IMR-90 (cell line): Measurements from ENCODE around the gene ABAT. TPM values are rescaled to one million over a fixed set of nuclear protein-coding genes. Genes with fewer than 3 reads are reported as not detected.

Experiments used
- ATAC-seq: fragments of 200-7000 bp; cut with Tn5 transposase; 2 replicates; pipeline ENCODE4 v1.9.1; 2020; ENCODE audit warnings: low read depth, mild to moderate bottlenecking, moderate library complexity
- BruUV-seq: library from RNA; stranded (reverse); fragments of 400-500 nt; replicated peaks from 2 replicates; lab custom pipeline; 2021; lab: Mats Ljungman, UMichigan
- CTCF ChIA-PET: fragments of 300-600 bp; formaldehyde crosslinking; extraction: SDS; loops from one replicate; lab custom pipeline; 2021; ENCODE audit warnings: antibody characterized with exemption; lab: Yijun Ruan, JAX
- POLR2A ChIA-PET: fragments of 300-600 bp; sonication (Branson Sonifier 250); formaldehyde crosslinking; loops from one replicate; lab custom pipeline; 2022; ENCODE audit warnings: antibody characterized with exemption; ENCODE audit not compliant: unreplicated experiment; lab: Charles Lee
- DNase-seq: peaks from one replicate; pipeline ENCODE4 v3.0.0; 2013
- H2AFZ ChIP-seq: replicated peaks from 2 replicates; pipeline ENCODE3; 2013; ENCODE audit warnings: low read length, mild to moderate bottlenecking; ENCODE audit not compliant: poor library complexity
- H2AK5ac ChIP-seq: 2 replicates; pipeline ENCODE4 v1.6.1; 2013; ENCODE audit warnings: low read depth, low read length, inconsistent platforms
- H2AK9ac ChIP-seq: replicated peaks from 2 replicates; pipeline ENCODE3; 2013; ENCODE audit warnings: mild to moderate bottlenecking, low read depth, low read length, moderate library complexity; ENCODE audit not compliant: poor library complexity
- H2BK120ac ChIP-seq: 2 replicates; pipeline ENCODE4 v1.6.1; 2013; ENCODE audit warnings: low read depth, low read length, inconsistent platforms
- H2BK15ac ChIP-seq: 3 replicates; pipeline ENCODE4 v1.6.1; 2013; ENCODE audit warnings: low read depth, low read length, inconsistent platforms
- H2BK20ac ChIP-seq: 2 replicates; pipeline ENCODE4 v1.6.1; 2013; ENCODE audit warnings: low read depth, mild to moderate bottlenecking, inconsistent platforms, low read length, moderate library complexity
- H2BK5ac ChIP-seq: 2 replicates; pipeline ENCODE4 v1.6.1; 2013; ENCODE audit warnings: mild to moderate bottlenecking, low read depth, low read length, inconsistent platforms; ENCODE audit not compliant: poor library complexity, severe bottlenecking
- H3K14ac ChIP-seq: replicated peaks from 2 replicates; pipeline ENCODE4 v1.6.1; 2013; ENCODE audit warnings: low read depth, low read length, inconsistent platforms
- H3K18ac ChIP-seq: 2 replicates; pipeline ENCODE4 v1.6.1; 2013; ENCODE audit warnings: low read depth, low read length, control low read depth
- H3K23ac ChIP-seq: 2 replicates; pipeline ENCODE4 v1.6.1; 2013; ENCODE audit warnings: low read depth, low read length, inconsistent platforms
- H3K27ac ChIP-seq: 2 replicates; pipeline ENCODE4 v1.5.1; 2013; ENCODE audit warnings: mild to moderate bottlenecking, control low read depth, low read length; ENCODE audit not compliant: insufficient read depth
- H3K27me3 ChIP-seq: 2 replicates; pipeline ENCODE4 v1.6.1; 2013; ENCODE audit warnings: low read length; ENCODE audit not compliant: control insufficient read depth, insufficient read depth
- H3K36me3 ChIP-seq: 2 replicates; pipeline ENCODE4 v1.6.1; 2013; ENCODE audit warnings: low read length, mixed read lengths; ENCODE audit not compliant: control insufficient read depth, insufficient read depth
- H3K4ac ChIP-seq: 2 replicates; pipeline ENCODE4 v1.6.1; 2013; ENCODE audit warnings: low read depth, low read length, inconsistent platforms
- H3K4me1 ChIP-seq: 2 replicates; pipeline ENCODE4 v1.6.1; 2013; ENCODE audit warnings: low read length, mixed read lengths; ENCODE audit not compliant: control insufficient read depth, insufficient read depth
- H3K4me2 ChIP-seq: 2 replicates; pipeline ENCODE4 v1.6.1; 2013; ENCODE audit warnings: low read depth, mild to moderate bottlenecking, control low read depth, low read length, moderate library complexity
- H3K4me3 ChIP-seq: 2 replicates; pipeline ENCODE4 v1.5.1; 2013; ENCODE audit warnings: low read depth, mild to moderate bottlenecking, control low read depth, low read length, moderate library complexity; ENCODE audit not compliant: insufficient read depth
- H3K56ac ChIP-seq: 2 replicates; pipeline ENCODE4 v1.6.1; 2013; ENCODE audit warnings: low read length, inconsistent platforms; ENCODE audit not compliant: insufficient read depth; ENCODE audit errors: extremely low read depth
- H3K79me1 ChIP-seq, 2 experiments: 2 replicates each; pipeline ENCODE4 v1.6.1; 2013; ENCODE audit warnings: low read length in 2 of 2, inconsistent platforms in 1 of 2, low read depth in 1 of 2
- H3K9ac ChIP-seq: 2 replicates; pipeline ENCODE4 v1.6.1; 2013; ENCODE audit warnings: low read depth, low read length, control low read depth
- H3K9me1 ChIP-seq: 2 replicates; pipeline ENCODE4 v1.6.1; 2013; ENCODE audit warnings: low read length, inconsistent platforms; ENCODE audit not compliant: insufficient read depth
- H3K9me3 ChIP-seq: 2 replicates; pipeline ENCODE4 v1.6.1; 2013; ENCODE audit warnings: low read length; ENCODE audit not compliant: control insufficient read depth, insufficient read depth
- H4K20me1 ChIP-seq: 2 replicates; pipeline ENCODE4 v1.6.1; 2013; ENCODE audit warnings: low read length, inconsistent platforms; ENCODE audit not compliant: insufficient read depth
- H4K5ac ChIP-seq: 2 replicates; pipeline ENCODE4 v1.6.1; 2013; ENCODE audit warnings: mild to moderate bottlenecking, low read depth, low read length, control low read depth
- H4K8ac ChIP-seq, 2 experiments: 2 replicates each; pipeline ENCODE4 v1.6.1; 2013; ENCODE audit warnings: low read depth in 2 of 2, low read length in 2 of 2, control low read depth in 1 of 2, inconsistent platforms in 1 of 2
- H4K91ac ChIP-seq: 2 replicates; pipeline ENCODE4 v1.6.1; 2013; ENCODE audit warnings: low read depth, low read length, inconsistent platforms; ENCODE audit not compliant: insufficient read depth
- BHLHE40 ChIP-seq: fragments of 150-350 bp; IDR thresholded peaks from 2 replicates; pipeline ENCODE4 v1.6.1; 2016; ENCODE audit warnings: mild to moderate bottlenecking, low read depth, low read length
- CEBPB ChIP-seq: IDR thresholded peaks from 2 replicates; pipeline ENCODE4 v1.6.1; 2012; ENCODE audit warnings: low read depth, low read length, improper control_type of control experiment
- CHD1 ChIP-seq: IDR thresholded peaks from 2 replicates; pipeline ENCODE4 v1.6.1; 2012; ENCODE audit warnings: low read depth, low read length, improper control_type of control experiment
- CTCF ChIP-seq: conservative IDR thresholded peaks from 2 replicates; pipeline ENCODE4 v1.5.1; 2012; ENCODE audit warnings: mild to moderate bottlenecking, low read depth, low read length, improper control_type of control experiment
- ELK1 ChIP-seq: fragments of 150-350 bp; IDR thresholded peaks from 2 replicates; pipeline ENCODE4 v1.6.1; 2016; ENCODE audit warnings: low read depth, mild to moderate bottlenecking, low read length, moderate library complexity, borderline replicate concordance
- FOS ChIP-seq: fragments of 150-350 bp; IDR thresholded peaks from 2 replicates; pipeline ENCODE4 v1.6.1; 2016; ENCODE audit warnings: low read depth, low read length
- MAFK ChIP-seq: IDR thresholded peaks from 2 replicates; pipeline ENCODE4 v1.6.1; 2012; ENCODE audit warnings: low read depth, low read length, improper control_type of control experiment
- MAZ ChIP-seq: IDR thresholded peaks from 2 replicates; pipeline ENCODE4 v1.6.1; 2012; ENCODE audit warnings: low read depth, mild to moderate bottlenecking, low read length, improper control_type of control experiment, moderate library complexity, borderline replicate concordance
- MXI1 ChIP-seq: IDR thresholded peaks from 2 replicates; pipeline ENCODE4 v1.6.1; 2012; ENCODE audit warnings: low read depth, mild to moderate bottlenecking, low read length, moderate library complexity, borderline replicate concordance
- NFE2L2 ChIP-seq: fragments of 150-350 bp; IDR thresholded peaks from 2 replicates; pipeline ENCODE4 v1.6.1; 2016; ENCODE audit warnings: low read depth, mild to moderate bottlenecking, low read length
- POLR2A ChIP-seq: IDR thresholded peaks from 2 replicates; pipeline ENCODE4 v1.6.1; 2012; ENCODE audit warnings: mild to moderate bottlenecking, low read depth, low read length
- RAD21 ChIP-seq: IDR thresholded peaks from 2 replicates; pipeline ENCODE4 v1.6.1; 2012; ENCODE audit warnings: low read length, improper control_type of control experiment
- RCOR1 ChIP-seq: IDR thresholded peaks from 2 replicates; pipeline ENCODE4 v1.6.1; 2012; ENCODE audit warnings: mild to moderate bottlenecking, low read length, improper control_type of control experiment; ENCODE audit not compliant: insufficient replicate concordance
- RFX5 ChIP-seq: IDR thresholded peaks from 2 replicates; pipeline ENCODE4 v1.8.0; 2012; ENCODE audit warnings: low read depth, mild to moderate bottlenecking, low read length, moderate library complexity
- SMC3 ChIP-seq: fragments of 150-350 bp; IDR thresholded peaks from 2 replicates; pipeline ENCODE4 v1.6.1; 2016; ENCODE audit warnings: low read depth, mild to moderate bottlenecking, antibody characterized with exemption, low read length, moderate library complexity
- USF2 ChIP-seq: fragments of 150-350 bp; IDR thresholded peaks from 2 replicates; pipeline ENCODE4 v1.6.1; 2017; ENCODE audit warnings: mild to moderate bottlenecking, antibody characterized with exemption, low read length, low read depth
- WGBS, 2 experiments: methylation state at CpG; one replicate each; pipeline versions ENCODE4 v1.1.5 to v1.1.7; 2013; ENCODE audit warnings: missing lambda C conversion rate in 2 of 2; ENCODE audit not compliant: insufficient read length in 1 of 2; ENCODE audit errors: extremely low coverage in 2 of 2; 5-methylcytosine and 5-hydroxymethylcytosine counted together
- dilution Hi-C: fragments of 300-500 bp; cut with HindIII; formaldehyde crosslinking; loops from one replicate; pipeline ENCODE4 v1.14.3; 2018; ENCODE audit warnings: low sequenced_read_pairs; ENCODE audit not compliant: unreplicated experiment
- in situ Hi-C: fragments of 300-500 bp; cut with MboI; formaldehyde crosslinking; loops from 3 replicates; pipeline ENCODE4 v1.14.3; 2019; ENCODE audit warnings: low sequenced_read_pairs, inconsistent platforms, mixed read lengths
- intact Hi-C: fragments of 100-400 bp; cut with micrococcal nuclease; formaldehyde crosslinking; loops from 2 replicates; pipeline ENCODE4 v1.10.0; 2022
- polyA plus RNA-seq, 3 experiments: library from polyadenylated mRNA; depleted of rRNA; stranded (reverse); fragments of >200 nt; gene quantifications; 2 replicates each; pipeline ENCODE4 v1.2.3, GENCODE V29; 2012; ENCODE audit warnings: low replicate concordance in 1 of 3
- total RNA-seq: library from RNA; depleted of rRNA; stranded (reverse); fragments of >200 nt; gene quantifications from 2 replicates; pipeline ENCODE4 v1.2.3, GENCODE V29; 2012

Gene ABAT
- total and polyA plus RNA-seq, 2 of the 4 experiments (the other 2 are of a cell fraction): 4.5 to 6.9 TPM

- POLR2A ChIA-PET: no interaction called here
- no peak overlapping the region for H2AFZ ChIP-seq
- H2AK5ac ChIP-seq: no peak overlapping the region
- no peak overlapping the region for H3K4ac ChIP-seq
- H4K5ac ChIP-seq: no peak overlapping the region
- no peak overlapping the region for H4K91ac ChIP-seq
- no peak overlapping the region for H2BK5ac ChIP-seq
- no peak overlapping the region for H2BK15ac ChIP-seq
- BruUV-seq: no TSS peak
- DNase-seq (no peak), ATAC-seq (no peak)
- H3K4me3 ChIP-seq: no peak overlapping the region
- no peak overlapping the region for H3K14ac ChIP-seq
- peaks cover 77% of the 10 kb centered on the region for H3K36me3 ChIP-seq
- no peak overlapping the region for H3K4me2 ChIP-seq
- H3K56ac ChIP-seq: no peak overlapping the region
- intact Hi-C loops (no loop called here), dilution Hi-C loops (no loop called here), in situ Hi-C loops (no loop called here)
- H2BK120ac ChIP-seq: no peak overlapping the region
- no peaks in the 10 kb centered on the region for H3K4me1 ChIP-seq
- CTCF ChIA-PET: no interaction called here
- no peak overlapping the region for H3K9ac ChIP-seq
- H3K9me1 ChIP-seq: no peaks in the 10 kb centered on the region
- no peak overlapping the region for H3K27ac ChIP-seq
- H3K27me3 ChIP-seq: no peaks in the 10 kb centered on the region
- H3K79me1 ChIP-seq: peaks cover 49 to 51% of the 10 kb centered on the region in 2 experiments
- H4K8ac ChIP-seq: no peak overlapping the region
- TF ChIP-seq ELK1 (no peak), BHLHE40 (no peak), MXI1 (no peak), RFX5 (no peak), MAFK (no peak), NFE2L2 (no peak), RCOR1 (no peak), SMC3 (no peak), FOS (no peak), POLR2A (no peak), RAD21 (no peak), CTCF (no peak), USF2 (no peak), CEBPB (no peak), MAZ (no peak), CHD1 (no peak)
- no peaks in the 10 kb centered on the region for H3K9me3 ChIP-seq
- H2BK20ac ChIP-seq: no peak overlapping the region
- H4K20me1 ChIP-seq: peaks cover 45% of the 10 kb centered on the region
- no peak overlapping the region for H3K23ac ChIP-seq
- no peak overlapping the region for H3K18ac ChIP-seq
- no peak overlapping the region for H2AK9ac ChIP-seq
- no CpG with 5 or more reads among the region's 3 CpGs for WGBS, 2 experiments
Observed at GRCh38 chr16:8808009-8808408, 133.6 kb downstream of the ABAT start.
